ENCODE results near the gene CDC42BPA.

Gene CDC42BPA

GRCh38 chr1:226962421-226963391, 355.6 kb downstream of the CDC42BPA start:
- TF ChIP-seq GATA2 (IDR thresholded peaks at IDR 0.05; ENCODE audit: low read depth, low read length) (no peak), GATA3 (IDR thresholded peaks at IDR 0.05; ENCODE audit: low read depth, low read length) (no peak)

DNA sequence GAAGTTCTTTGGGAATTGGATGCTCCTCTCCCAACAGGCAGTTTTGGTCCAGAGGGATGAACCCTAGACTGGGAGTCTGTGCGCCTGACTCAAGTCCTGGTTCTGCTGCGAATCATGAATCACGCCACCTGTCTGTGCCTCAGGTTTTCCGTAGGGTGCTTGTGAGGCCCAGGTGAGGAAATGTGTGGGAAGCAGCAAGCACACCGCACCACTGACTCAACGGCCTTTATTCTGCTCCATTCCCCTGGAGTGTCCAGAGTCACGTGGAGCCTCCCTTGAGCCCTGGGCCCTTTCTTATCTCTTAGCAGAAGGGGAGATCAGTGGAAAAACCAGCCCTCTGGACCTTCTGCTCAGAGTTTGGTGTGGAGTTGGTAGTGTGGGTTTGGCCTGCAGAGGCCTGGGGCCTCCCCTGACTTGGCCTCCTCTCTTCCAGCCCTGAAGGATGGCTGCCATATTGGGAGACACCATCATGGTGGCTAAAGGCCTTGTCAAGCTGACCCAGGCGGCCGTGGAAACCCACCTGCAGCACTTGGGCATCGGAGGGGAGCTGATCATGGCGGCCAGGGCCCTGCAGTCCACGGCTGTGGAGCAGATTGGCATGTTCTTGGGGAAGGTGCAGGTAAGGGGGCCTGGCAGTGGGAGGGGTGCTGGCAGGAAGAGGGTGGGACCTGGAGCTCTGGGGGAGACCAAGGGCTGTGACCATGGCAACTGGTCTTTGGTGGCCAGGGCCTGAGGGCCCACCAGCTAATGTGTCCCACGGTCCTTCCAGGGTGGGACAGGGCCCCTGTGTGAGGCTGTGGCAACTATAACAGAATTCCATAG, 357.1 kb downstream of the CDC42BPA start:
- TF ChIP-seq GATA2 (IDR thresholded peaks at IDR 0.05; ENCODE audit: low read depth, low read length), result no peak
- no peak for TF ChIP-seq GATA3 (IDR thresholded peaks at IDR 0.05; ENCODE audit: low read depth, low read length)

GRCh38 chr1:226960256-226960655, 358.0 kb downstream of the CDC42BPA start:
- TF ChIP-seq GATA3 (IDR thresholded peaks at IDR 0.05; ENCODE audit: low read depth, low read length), result no peak
- no peak for TF ChIP-seq GATA2 (IDR thresholded peaks at IDR 0.05; ENCODE audit: low read depth, low read length)

DNA sequence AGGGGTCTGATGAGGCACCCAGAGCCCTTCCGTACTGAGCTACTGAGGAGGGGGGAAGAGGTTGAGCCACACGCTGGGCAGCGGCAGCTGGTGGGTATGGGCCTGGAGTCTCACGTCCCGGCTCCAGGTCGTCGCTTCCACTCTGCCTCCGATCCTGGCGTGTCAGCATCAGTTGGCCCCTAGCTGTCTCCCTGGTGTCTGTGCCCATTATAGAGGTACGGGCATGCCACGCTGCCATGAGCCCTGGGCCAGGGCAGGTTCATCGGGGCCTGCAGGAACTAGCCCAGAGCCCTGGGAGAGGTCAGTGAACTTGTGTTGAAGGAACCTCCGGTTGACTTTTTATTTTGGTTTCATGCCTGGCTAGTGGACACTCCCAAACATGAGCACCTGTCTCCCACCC, 360.0 kb downstream of the CDC42BPA start:
- TF ChIP-seq GATA2 (IDR thresholded peaks at IDR 0.05; ENCODE audit: low read depth, low read length) (no peak), GATA3 (IDR thresholded peaks at IDR 0.05; ENCODE audit: low read depth, low read length) (no peak)

- TF ChIP-seq GATA3 (IDR thresholded peaks at IDR 0.05; ENCODE audit: low read depth, low read length), result no peak
- no peak for TF ChIP-seq GATA2 (IDR thresholded peaks at IDR 0.05; ENCODE audit: low read depth, low read length)
Observed at GRCh38 chr1:226957714-226958113, 360.6 kb downstream of the CDC42BPA start.

GRCh38 chr1:226956942-226957713, 361.2 kb downstream of the CDC42BPA start:
- no peak for TF ChIP-seq GATA3 (IDR thresholded peaks at IDR 0.05; ENCODE audit: low read depth, low read length)
- TF ChIP-seq GATA2 (IDR thresholded peaks at IDR 0.05; ENCODE audit: low read depth, low read length), result no peak

DNA sequence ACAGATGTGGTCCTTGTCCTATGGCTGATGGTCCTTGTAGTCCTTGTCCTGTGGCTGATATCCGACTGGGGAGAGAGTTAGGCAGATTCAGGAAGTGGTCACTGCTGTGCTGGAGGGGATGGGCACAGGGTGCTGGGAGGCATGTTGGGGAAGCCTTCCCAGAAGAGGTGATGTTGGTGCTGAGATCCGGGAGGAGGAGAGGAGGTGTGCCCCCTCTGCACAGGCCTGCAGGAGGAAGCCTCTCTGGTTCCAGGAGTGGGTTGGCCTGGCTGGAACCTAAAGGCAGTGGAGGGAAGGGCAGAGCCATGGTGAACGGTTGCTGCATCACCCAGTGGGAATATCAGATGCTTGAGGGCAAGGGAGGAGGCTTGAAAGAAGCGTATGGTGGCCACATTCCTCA, 363.5 kb downstream of the CDC42BPA start:
- TF ChIP-seq GATA2 (IDR thresholded peaks at IDR 0.05; ENCODE audit: low read depth, low read length), result no peak
- no peak for TF ChIP-seq GATA3 (IDR thresholded peaks at IDR 0.05; ENCODE audit: low read depth, low read length)

- TF ChIP-seq GATA2 (IDR thresholded peaks at IDR 0.05; ENCODE audit: low read depth, low read length) (no peak), GATA3 (IDR thresholded peaks at IDR 0.05; ENCODE audit: low read depth, low read length) (no peak)
Observed at GRCh38 chr1:226954337-226954736, 364.0 kb downstream of the CDC42BPA start.

DNA sequence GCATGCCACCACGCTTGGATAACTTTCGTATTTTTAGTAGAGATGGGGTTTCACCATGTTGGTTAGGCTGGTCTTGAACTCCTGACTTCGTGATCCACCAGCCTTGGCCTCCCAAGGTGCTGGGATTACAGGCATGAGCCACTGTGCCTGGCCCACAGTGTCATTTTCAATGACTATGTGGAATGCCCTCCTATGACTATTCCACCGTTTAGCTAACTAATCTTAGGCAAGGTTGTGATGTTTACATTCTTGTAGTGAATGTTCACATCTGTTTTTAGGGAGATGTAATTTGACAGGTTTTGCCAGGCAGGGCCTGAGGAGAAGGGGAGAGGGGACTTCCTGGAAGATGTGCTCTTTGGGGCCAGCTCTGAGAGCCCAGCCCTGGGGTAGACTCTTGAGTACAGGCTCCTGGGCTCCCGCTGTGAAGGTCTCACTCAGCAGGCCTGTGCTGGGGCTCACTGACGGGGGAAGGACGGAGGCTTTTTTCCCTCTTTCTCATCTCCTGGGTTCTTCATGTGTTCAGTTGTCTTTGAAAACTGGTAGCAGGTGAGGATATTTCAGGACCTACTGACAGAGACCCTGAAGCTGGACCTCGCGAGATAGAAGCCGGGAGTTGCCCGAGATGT, 365.0 kb downstream of the CDC42BPA start:
- TF ChIP-seq GATA2 (IDR thresholded peaks at IDR 0.05; ENCODE audit: low read depth, low read length) (no peak), GATA3 (IDR thresholded peaks at IDR 0.05; ENCODE audit: low read depth, low read length) (no peak)

- no peak for TF ChIP-seq GATA2 (IDR thresholded peaks at IDR 0.05; ENCODE audit: low read depth, low read length)
- TF ChIP-seq GATA3 (IDR thresholded peaks at IDR 0.05; ENCODE audit: low read depth, low read length), result no peak
Observed at GRCh38 chr1:226952118-226952441, 366.2 kb downstream of the CDC42BPA start.

GRCh38 chr1:226951286-226952117, 366.8 kb downstream of the CDC42BPA start:
- TF ChIP-seq GATA3 (IDR thresholded peaks at IDR 0.05; ENCODE audit: low read depth, low read length) (no peak), GATA2 (IDR thresholded peaks at IDR 0.05; ENCODE audit: low read depth, low read length) (no peak)

- TF ChIP-seq GATA3 (IDR thresholded peaks at IDR 0.05; ENCODE audit: low read depth, low read length) (no peak), GATA2 (IDR thresholded peaks at IDR 0.05; ENCODE audit: low read depth, low read length) (no peak)
Observed at GRCh38 chr1:226950871-226951270, 367.4 kb downstream of the CDC42BPA start.

DNA sequence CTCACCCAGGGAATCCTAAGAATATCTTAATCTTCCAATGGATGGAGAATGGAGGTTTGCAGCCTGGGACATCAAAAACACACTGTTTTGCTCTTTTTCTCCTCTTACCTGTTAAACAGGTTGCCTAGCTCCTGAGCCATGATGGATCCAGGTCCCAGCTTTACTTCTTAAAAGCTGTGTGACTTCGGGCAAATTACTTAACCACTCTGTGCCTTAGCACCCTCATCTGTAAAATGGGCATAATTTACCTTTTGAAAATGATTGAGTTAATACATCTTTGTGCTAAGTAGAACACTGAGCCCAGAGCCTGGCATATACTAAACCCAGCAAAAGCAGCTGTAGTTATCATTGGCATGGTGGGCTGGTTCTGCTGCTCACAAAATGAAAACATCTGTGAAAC, 368.0 kb downstream of the CDC42BPA start:
- TF ChIP-seq GATA2 (IDR thresholded peaks at IDR 0.05; ENCODE audit: low read depth, low read length) (no peak), GATA3 (IDR thresholded peaks at IDR 0.05; ENCODE audit: low read depth, low read length) (no peak)

Measured in SH-SY5Y (cell line).